ENCODE measurements around the gene TPX2.
A peak's percentile ranks its signal among the peaks of the same experiment; 100 is the strongest.
"Not testable (repeated sequence)": the region's sequence is repeated elsewhere in the genome, so short reads cannot be mapped to it uniquely, and the experiment has no call there.

The TPX2 gene

GRCh38 chr20:31822421-31823330, 83.6 kb downstream of the TPX2 start:
- peak; percentile 93 for TF ChIP-seq CTCF (conservative IDR thresholded peaks at IDR 0.05; ENCODE audit: low read depth, low read length)
- peak; percentile 74 for DNase-seq (ENCODE audit: low read depth)
- no peak overlapping the region for H3K4me3 ChIP-seq (ENCODE audit: low read depth, low read length)

GRCh38 chr20:31823360-31824124, 84.5 kb downstream of the TPX2 start:
- H3K4me3 ChIP-seq (ENCODE audit: low read depth, low read length), result no peak overlapping the region
- peak; percentile 54 for DNase-seq (ENCODE audit: low read depth)
- TF ChIP-seq CTCF (conservative IDR thresholded peaks at IDR 0.05; ENCODE audit: low read depth, low read length), result peak; percentile 23

- DNase-seq (ENCODE audit: low read depth), result no peak
- TF ChIP-seq CTCF (conservative IDR thresholded peaks at IDR 0.05; ENCODE audit: low read depth, low read length), result no peak
- no peak overlapping the region for H3K4me3 ChIP-seq (ENCODE audit: low read depth, low read length)
Measured at GRCh38 chr20:31824125-31824485, 85.0 kb downstream of the TPX2 start.

GRCh38 chr20:31824554-31825313, 85.6 kb downstream of the TPX2 start:
- H3K4me3 ChIP-seq (ENCODE audit: low read depth, low read length), result no peak overlapping the region
- DNase-seq (ENCODE audit: low read depth), result no peak
- TF ChIP-seq CTCF (conservative IDR thresholded peaks at IDR 0.05; ENCODE audit: low read depth, low read length), result no peak

GRCh38 chr20:31826074-31826473, 87.0 kb downstream of the TPX2 start:
- no peak for DNase-seq (ENCODE audit: low read depth)
- TF ChIP-seq CTCF (conservative IDR thresholded peaks at IDR 0.05; ENCODE audit: low read depth, low read length), result no peak
- no peak overlapping the region for H3K4me3 ChIP-seq (ENCODE audit: low read depth, low read length)

- DNase-seq (ENCODE audit: low read depth), result no peak
- H3K4me3 ChIP-seq (ENCODE audit: low read depth, low read length), result no peak overlapping the region
- no peak for TF ChIP-seq CTCF (conservative IDR thresholded peaks at IDR 0.05; ENCODE audit: low read depth, low read length)
Measured at GRCh38 chr20:31827059-31827458, 88.0 kb downstream of the TPX2 start.

- H3K4me3 ChIP-seq (ENCODE audit: low read depth, low read length); DNase-seq (ENCODE audit: low read depth): not testable (repeated sequence)
Measured at GRCh38 chr20:31828016-31828415, 88.9 kb downstream of the TPX2 start.

Measured in choroid plexus epithelial cell (primary cell).